HG03457 (cell line): ENCODE measurements around the gene MARCHF10.
"Not testable (repeated sequence)": the region's sequence is repeated elsewhere in the genome, so short reads cannot be mapped to it uniquely, and the experiment has no call there.

Experiments used
- ATAC-seq: cut with Tn5 transposase; IDR thresholded peaks from one replicate; pipeline ENCODE4 v1.9.1; 2021; ENCODE audit warnings: moderate number of reproducible peaks; ENCODE audit not compliant: unreplicated experiment

Gene MARCHF10

GRCh38 chr17:62807812-62808575 is at the start of gene MARCHF10:
Gene MARCHF10 (minus strand): TSS chr17:62808314. CDS start chr17:62801735, 6,579 bp downstream.
- no peak for ATAC-seq

GRCh38 chr17:62857526-62857925 is 49.4 kb upstream of the MARCHF10 start:
- no peak for ATAC-seq

GRCh38 chr17:62856594-62856993 is 48.5 kb upstream of the MARCHF10 start:
- ATAC-seq, result no peak

GRCh38 chr17:62855156-62855555 is 47.0 kb upstream of the MARCHF10 start:
- no peak for ATAC-seq

GRCh38 chr17:62854098-62854680 is 46.1 kb upstream of the MARCHF10 start:
- no peak for ATAC-seq

- no peak for ATAC-seq
Observed at GRCh38 chr17:62852195-62852594, 44.1 kb upstream of the MARCHF10 start.

- ATAC-seq, result not testable (repeated sequence)
Observed at GRCh38 chr17:62849591-62850415, 41.7 kb upstream of the MARCHF10 start.

GRCh38 chr17:62848334-62848733 is 40.2 kb upstream of the MARCHF10 start:
- ATAC-seq, result no peak

- no peak for ATAC-seq
Observed at GRCh38 chr17:62847426-62847825, 39.3 kb upstream of the MARCHF10 start.

- no peak for ATAC-seq
Observed at GRCh38 chr17:62840871-62841270, 32.8 kb upstream of the MARCHF10 start.

GRCh38 chr17:62833816-62834215 is 25.7 kb upstream of the MARCHF10 start:
- ATAC-seq, result not testable (repeated sequence)

GRCh38 chr17:62832405-62832804 is 24.3 kb upstream of the MARCHF10 start:
- no peak for ATAC-seq

GRCh38 chr17:62831066-62831465 is 23.0 kb upstream of the MARCHF10 start:
- ATAC-seq, result not testable (repeated sequence)

GRCh38 chr17:62827746-62828485 is 19.8 kb upstream of the MARCHF10 start:
- ATAC-seq, result no peak

GRCh38 chr17:62826956-62827355 is 18.8 kb upstream of the MARCHF10 start:
- ATAC-seq, result no peak

GRCh38 chr17:62825182-62825581 is 17.1 kb upstream of the MARCHF10 start:
- no peak for ATAC-seq

- ATAC-seq, result no peak
Observed at GRCh38 chr17:62824290-62825131, 16.4 kb upstream of the MARCHF10 start.

GRCh38 chr17:62823111-62823893 is 15.2 kb upstream of the MARCHF10 start:
- ATAC-seq, result no peak
